ENCODE data around the gene UNC80.
"Not testable (repeated sequence)": the region's sequence is repeated elsewhere in the genome, so short reads cannot be mapped to it uniquely, and the experiment has no call there.

UNC80 gene, protein sequence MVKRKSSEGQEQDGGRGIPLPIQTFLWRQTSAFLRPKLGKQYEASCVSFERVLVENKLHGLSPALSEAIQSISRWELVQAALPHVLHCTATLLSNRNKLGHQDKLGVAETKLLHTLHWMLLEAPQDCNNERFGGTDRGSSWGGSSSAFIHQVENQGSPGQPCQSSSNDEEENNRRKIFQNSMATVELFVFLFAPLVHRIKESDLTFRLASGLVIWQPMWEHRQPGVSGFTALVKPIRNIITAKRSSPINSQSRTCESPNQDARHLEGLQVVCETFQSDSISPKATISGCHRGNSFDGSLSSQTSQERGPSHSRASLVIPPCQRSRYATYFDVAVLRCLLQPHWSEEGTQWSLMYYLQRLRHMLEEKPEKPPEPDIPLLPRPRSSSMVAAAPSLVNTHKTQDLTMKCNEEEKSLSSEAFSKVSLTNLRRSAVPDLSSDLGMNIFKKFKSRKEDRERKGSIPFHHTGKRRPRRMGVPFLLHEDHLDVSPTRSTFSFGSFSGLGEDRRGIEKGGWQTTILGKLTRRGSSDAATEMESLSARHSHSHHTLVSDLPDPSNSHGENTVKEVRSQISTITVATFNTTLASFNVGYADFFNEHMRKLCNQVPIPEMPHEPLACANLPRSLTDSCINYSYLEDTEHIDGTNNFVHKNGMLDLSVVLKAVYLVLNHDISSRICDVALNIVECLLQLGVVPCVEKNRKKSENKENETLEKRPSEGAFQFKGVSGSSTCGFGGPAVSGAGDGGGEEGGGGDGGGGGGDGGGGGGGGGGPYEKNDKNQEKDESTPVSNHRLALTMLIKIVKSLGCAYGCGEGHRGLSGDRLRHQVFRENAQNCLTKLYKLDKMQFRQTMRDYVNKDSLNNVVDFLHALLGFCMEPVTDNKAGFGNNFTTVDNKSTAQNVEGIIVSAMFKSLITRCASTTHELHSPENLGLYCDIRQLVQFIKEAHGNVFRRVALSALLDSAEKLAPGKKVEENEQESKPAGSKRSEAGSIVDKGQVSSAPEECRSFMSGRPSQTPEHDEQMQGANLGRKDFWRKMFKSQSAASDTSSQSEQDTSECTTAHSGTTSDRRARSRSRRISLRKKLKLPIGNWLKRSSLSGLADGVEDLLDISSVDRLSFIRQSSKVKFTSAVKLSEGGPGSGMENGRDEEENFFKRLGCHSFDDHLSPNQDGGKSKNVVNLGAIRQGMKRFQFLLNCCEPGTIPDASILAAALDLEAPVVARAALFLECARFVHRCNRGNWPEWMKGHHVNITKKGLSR (N-terminal part only)
- 0 to 0.07 reads per million in 2 donors for total RNA-seq

DNA sequence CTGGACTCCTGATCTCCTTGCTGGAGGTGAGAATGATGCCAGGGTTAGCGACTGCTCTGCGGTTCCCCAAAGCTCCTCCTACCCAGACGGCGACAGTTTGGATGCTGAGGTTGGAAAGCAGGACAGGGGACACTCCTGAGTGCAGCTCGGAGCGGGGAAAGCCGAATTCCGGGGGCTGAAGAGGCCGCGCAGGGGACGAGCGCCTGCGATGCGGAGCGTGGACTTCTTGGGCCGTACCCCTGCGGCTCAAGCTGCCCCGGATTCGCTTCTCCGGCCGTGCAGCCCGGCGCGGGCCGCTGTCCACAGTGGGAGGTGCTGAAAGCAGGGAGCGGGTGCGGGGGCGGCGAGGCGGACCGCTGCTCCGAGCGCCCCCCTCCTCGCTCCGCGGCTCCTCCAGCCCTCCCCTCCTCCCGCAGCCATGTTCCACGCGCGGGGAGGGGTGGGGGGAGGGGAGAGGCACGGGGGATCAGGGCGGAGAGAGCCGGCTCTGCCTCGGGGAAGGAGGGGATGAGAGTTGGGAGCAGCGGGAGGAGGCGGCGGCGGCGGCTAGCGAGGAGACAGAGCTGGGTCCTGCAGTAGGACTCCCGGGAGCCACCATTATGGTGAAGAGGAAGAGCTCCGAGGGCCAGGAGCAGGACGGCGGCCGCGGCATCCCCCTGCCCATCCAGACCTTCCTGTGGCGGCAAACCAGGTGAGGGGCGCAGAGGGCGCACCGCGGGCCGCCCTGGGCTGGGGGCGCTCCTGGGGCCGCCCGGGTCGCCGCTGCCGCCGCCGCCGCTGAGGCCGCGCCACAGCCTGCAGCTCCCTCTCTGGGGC, at the start of gene UNC80:
Gene UNC80 (plus strand): TSS at position 359 of the 816 bp plus-strand sequence. CDS start 241 bp downstream, at position 600.
- peak in 1 of 5 experiments; percentile 19 for DNase-seq

DNA sequence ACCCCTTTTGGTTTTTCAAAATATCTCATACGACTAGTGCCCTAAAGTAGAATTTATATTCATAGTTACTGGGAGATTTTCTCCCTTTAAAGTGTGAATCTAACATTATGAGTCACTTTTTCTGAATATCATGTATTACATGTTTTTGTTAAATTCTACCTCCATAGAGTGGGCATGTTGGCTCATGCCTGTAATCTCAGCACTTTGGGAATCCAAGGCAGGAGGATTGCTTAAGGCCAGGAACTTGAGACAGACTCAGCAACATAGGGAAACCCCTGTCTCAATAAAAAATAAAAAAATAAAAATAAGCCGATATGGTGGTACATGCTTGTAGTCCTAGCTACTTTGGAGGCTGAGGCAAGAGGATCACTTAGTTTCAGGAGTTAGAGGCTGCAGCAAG, 45.3 kb upstream of the UNC80 start:
- DNase-seq = no peak

DNA sequence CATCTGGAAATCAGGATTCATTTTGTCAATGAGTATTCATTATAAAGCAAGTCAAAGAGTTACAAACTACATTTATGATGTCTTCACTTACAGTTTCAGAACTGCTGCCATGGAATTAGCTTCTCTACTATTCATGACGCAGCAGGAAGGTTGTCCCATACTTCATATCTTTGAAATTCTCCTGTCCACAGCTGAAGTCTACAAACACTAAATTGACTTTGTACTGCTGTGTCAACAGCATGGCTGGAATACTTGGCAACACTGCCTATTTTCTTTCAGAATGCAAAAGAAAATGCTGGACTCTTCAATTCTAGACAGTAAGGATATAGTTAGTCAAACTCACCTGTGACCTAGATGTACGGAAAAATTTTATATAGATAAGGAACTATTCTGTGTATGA, 44.6 kb upstream of the UNC80 start:
- DNase-seq = no peak

DNA sequence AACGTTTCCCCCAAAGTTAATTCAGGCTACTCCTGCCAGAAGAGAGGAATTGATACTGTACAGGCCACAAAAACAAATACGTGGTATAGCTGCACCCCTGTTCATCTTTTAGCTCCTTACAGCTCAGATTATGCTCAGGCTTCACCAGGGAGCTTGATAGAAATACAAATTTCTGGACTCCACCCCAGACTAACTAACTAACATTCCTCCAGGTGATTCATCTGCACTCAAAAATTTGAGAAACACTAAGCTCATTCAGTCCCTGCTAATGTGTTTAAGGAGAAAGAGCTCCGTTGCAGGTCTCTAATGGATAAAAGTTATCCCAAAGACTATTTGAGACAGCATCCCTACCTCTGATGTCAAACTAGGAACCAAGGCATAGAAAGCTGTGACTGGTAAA, 36.8 kb upstream of the UNC80 start:
- no peak for DNase-seq

DNA sequence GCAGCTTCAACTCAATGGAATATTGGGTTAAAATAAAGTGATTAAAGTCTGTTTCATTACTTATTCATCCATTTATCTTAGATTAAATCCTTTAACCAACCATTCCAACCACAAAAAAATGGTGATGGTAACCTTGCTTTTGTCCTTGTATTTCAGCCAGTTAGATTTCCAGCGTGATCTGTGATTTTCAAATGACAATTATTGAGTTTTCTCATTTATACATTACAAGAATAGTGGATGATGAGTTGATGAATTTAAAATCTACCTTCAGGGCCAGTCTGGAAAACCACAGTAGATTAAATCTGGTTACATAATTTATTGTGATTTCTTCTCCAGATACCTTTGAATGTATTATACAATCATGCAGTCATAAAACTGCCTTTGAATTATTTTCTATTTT, 29.7 kb upstream of the UNC80 start:
- no peak for DNase-seq

DNA sequence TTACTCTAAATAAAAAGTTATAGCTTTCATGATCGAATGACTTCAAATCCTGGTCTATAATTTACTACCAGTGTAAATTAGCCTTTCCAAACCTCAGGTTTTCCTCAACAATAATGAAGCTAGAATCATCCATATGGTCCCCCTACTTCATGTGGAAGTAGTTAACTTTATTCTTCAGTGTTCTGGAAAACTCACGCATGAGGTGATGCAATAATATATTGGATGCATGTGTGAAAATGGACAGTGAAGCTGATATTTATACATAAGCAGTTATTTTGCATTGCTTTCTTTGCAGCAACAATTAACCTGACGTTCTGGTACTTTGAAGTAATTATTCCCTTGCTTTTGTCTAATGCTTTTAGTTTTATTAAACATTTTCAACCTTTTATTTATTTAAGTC, 18.6 kb upstream of the UNC80 start:
- DNase-seq = no peak

DNA sequence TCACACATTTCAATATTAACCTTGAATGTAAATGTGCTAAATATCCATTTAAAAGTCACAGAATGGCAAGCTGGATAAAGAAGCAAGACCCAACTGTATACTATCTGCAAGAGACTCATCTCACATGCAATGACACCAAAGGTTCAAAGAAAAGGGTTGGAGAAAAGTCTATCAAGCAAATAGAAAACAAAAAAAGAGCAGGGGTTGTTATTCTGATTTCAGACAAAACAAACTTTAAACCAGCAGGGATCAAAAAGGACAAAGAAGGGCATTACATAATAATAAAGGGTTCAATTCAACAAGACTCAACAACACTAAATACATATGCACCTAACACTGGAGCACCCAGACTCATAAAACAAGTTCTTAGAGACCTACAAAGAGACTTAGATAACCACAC, 14.5 kb upstream of the UNC80 start:
- no peak for DNase-seq

DNA sequence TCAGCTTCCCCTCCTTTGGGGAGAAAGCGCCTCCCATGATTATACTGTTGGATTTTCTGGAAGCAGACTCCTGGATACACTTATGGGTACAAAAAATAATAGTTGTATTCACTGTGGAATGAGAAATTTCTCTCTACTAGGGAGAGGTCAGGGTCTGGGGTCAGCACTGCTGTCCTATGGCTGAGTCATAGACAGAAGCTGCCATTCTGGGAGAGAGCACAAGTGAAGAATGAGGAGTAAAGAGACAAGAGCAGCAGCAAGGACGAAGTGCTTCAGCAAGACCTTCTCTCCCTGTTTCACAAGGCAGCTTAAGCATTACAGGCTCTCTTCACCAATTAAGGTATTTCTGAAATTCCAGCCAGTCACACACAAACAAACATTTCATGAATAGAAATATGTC, 10.1 kb upstream of the UNC80 start:
- DNase-seq = no peak

DNA sequence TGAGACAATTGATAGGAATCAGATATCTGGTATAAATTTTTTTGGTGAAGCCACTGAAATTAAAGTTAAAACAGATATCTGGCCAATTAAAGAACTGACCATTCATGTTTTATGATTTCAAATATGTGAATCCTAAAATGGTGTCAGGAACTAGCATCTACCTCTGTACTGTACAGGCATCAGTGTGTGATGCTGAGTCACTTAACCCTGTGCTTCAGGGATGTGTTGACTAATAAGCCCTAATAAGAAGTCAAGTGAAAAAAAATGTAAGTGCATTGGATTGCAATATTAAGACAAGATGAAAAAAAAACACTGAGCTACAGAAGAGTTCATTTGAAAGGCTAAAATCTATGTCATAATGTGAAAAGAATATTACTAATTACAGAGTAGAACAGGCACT, 9.1 kb upstream of the UNC80 start:
- DNase-seq = no peak

DNA sequence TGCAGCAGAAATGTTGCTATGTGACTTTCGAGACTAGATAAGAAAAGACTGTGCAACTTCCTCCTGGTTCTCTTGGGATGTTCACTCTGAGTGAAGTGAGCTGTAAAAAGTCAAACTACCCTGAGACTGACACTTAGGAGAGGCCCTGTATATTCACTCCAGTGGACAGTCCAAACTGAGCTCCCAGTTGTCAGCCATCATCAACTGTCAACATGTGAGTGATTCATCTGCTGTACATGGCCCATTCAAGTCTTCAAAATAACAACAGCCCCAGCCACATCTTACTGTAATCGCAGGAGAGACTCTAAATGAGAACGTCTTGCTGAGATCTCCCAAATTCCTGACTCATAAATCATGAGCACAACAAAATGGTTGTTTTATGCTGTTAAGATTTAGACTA, 8.5 kb upstream of the UNC80 start:
- DNase-seq = no peak

DNA sequence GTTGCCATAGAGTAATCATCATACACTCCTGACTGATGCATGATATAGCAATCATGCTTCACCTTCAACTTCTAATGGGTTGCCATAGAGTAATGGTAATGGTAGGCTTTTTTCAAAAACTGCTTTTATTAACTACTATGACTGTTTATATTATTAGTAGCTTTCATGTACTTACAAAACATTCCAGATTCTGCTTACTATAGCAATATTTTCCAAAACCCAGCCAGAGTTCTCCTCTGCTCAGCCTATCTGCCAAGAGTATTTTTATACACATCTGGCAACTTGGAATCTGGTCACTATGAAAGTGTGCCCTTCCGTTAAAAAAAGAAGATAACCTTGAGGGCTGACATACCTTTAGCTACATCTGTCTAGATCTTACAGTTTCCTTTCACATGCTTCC, 5.0 kb upstream of the UNC80 start:
- no peak for DNase-seq

DNA sequence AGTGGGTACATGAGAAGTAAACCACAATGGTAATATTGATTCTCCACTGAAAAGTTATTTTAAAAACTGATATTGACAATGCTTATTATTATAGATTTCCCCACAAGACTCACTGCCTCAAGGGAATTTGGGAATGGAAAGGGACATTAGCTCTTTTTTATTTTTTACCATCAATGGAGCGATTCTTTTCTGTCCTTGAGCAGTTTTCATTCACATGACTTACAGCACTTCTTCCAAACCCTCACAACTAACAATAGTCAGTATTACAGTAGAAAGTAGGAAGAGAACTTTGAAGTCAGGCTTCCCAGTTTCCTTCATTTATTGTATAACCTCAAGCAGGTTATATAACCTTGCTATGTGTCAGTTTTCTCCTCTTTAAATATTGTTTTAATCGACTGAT, 4.3 kb upstream of the UNC80 start:
- DNase-seq = no peak

DNA sequence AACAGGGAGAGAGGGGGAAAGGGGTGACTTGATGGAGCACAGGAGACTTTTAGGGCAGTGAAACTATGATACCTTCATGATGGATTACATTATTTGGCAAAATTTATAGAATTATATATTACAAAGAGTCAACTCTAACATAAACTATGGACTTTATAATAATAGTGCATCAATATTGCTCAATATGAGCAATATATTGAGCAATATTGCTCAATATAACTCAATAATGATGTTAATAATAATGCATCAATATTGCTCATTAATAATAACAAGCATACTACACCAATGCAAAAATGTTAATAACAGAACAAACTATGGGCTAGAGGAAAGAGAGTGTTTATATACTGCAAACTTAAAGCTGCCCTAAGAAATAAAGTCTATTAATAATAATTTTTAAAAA, 3.1 kb upstream of the UNC80 start:
- no peak for DNase-seq

DNA sequence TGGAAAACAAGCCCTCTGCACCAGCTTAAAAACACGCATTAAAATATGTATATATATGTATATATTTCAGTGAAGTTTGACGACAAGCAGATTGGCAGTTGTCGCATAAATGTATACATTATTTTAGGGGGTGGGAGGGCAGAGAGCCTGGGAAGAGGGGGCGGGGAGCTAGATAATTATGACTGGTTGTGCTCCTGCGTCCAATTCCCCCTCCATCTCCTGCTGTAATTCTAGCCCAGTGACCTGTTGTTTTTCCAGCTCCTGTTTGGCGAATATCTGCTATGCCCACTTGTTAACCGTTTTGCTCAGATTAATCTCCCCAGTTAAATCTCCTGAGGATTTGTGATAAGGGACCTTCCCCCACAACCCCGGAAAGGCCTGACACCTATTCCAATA, 656 bp downstream of the UNC80 start:
- DNase-seq = no peak

DNA sequence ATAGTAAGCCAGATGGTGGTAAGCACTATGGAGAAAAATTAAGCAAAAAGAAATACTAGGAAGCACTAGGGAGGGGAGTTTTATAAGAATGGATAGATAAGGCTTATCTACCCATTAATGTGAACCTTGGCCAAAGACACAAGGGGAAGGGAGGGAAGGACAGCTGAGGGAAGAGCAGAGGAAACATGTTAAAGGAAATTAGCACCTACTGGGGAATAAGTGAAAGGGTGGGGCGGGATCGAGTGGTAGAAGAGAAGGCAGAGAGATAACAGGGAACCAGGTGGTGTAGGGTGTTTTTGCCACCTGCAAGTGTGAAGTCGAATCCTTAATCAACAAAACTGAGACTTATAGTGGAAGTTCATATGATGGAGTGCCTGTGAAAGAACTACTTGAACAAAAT, 1.7 kb downstream of the UNC80 start:
- no peak for DNase-seq

DNA sequence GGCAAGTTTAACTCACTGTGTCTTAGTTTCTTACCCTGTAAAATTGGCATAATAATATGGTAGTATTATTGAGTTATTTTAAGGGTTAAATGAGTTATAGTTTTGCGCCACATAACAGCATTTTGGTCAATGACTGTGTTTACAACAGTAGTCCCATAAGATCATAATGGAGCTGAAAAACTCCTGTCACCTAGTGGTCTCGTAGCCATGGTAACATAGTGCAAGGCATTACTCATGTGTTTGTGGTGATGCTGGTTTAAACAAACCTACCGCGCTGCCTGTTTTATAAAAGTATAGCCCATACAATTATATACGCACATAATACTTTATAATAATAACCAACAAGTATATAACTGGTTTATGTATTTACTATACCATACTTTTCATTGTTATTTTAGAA, 15.8 kb downstream of the UNC80 start:
- DNase-seq = no peak

DNA sequence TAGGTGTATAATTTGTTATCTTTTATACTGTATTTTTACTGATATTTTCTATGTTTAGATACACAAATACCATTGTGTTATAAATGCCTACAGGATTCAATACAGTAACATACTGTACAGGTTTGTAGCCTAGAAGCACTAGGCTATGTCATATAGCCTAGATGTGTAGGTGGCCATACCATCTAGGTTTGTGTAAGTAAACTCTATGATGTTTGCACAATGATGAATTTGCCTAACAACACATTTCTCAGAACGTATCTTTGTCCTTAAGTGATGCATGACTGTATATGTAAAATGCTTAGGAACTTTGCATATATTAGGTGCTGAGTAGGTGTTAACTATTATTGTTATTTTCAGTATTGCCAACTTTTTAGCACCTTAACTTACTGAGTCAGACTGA, 17.3 kb downstream of the UNC80 start:
- no peak for DNase-seq

DNA sequence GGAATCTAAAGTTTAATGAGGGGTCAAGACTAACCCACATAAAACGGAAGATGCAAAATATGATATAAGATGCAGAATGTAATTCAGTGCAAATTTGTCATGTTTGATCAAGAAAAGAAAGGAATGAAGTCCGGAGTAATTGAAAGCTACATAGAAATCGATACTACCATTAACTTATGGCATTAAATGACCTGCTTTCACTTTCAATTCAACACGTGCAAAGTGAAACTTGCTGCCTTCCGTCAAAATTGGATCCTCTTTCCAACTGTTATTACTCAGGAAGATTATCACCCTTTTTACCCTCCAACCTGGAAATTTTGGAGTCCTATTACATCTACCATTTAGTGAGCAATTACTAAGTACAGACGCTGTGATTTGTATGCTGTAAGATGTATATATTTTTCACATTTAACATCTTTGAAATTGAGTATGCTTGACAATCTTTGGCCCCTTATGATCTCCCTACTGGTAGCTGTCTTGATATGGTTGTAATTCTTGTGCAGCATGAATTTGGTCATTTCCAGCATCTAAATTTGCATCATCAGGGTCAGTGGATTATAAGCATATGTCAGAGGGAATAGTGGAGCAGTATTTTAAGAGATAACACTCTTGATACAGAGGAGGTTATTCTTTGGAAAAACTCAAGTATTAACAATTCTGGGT, 18.6 kb downstream of the UNC80 start:
- DNase-seq = peak in 1 of 5 experiments; percentile 38

DNA sequence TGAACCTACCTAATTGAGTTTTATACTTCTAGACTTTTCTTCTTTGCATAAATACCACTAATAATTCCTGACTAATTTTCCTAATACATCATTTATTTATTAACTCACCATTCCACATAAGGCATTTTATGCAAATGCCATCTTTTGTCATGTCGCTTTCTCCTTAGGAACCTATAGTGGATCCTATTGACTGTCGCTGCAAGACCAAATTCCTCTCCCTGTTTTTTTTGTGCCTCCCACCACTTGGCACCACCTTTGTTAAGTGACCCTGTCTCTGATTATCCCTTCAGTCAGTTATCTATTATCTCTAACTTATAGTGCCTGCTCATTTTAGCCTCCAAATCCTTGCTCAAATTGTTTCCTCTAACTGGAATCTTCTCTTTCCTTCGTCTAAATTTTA, 19.5 kb downstream of the UNC80 start:
- no peak for DNase-seq

DNA sequence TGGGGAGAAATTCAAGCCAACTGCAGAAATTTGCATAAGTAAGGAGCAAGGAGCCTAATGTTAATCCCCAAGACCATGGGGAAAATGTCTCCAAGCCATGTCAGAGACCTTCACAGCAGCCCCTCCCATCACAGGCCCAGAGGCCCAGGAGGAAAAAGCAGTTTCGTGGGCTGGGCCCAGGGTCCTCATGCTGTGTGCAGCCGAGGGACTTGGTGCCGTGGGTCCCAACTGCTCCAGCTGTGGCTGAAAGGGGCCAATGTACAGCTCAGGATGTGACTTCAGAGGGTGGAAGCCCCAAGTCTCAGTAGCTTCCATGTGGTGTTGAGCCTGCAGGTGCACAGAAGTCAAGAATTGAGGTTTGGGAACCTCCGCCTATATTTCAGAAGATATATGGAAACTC, 23.8 kb downstream of the UNC80 start:
- not testable (repeated sequence) for DNase-seq

DNA sequence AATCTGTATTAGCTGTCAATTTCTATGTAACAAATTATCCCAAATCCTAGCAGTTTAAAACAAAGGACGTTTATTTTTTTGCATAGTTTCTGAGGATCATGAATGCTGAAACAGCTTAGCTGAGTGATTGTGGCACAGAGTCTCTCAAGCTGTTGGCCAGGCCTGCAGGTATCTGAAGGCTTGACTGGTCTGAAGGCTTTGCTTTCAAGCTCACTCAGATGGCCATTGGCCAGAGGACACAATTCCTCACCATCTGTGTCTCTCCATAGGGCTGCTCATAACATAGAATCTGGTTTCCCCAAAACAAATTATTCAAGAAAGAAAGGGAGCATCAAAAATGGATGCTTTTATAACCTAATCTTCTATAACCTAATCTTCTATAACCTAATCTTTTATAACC, 33.7 kb downstream of the UNC80 start:
- no peak for DNase-seq

DNA sequence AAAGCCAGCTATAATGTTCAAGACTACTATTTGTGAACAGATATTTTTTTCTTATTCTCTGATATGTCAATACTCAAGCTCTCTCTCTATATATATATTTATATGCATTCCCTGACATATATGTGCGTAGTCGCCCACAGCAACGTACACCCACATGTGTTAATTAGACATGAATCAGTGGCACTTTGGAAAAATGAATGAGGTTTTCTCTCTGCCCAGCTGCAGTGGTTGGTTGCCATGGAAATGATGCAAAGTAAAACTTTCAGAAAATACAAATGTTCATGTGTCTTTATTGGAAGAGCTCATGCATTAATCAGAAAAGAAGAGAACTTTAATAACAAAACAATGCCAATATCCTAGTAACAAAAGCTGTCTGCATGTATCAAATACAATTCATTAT, 34.7 kb downstream of the UNC80 start:
- DNase-seq = no peak
